BJ (cell line): ENCODE measurements around the gene CDC6. TPM values are rescaled to one million over a fixed set of nuclear protein-coding genes. Genes with fewer than 3 reads are reported as not detected.

ENCODE experiments used
- CTCF ChIA-PET: fragments of 350-600 bp; formaldehyde crosslinking; extraction: SDS; loops from one replicate; lab custom pipeline; 2021; ENCODE audit warnings: antibody characterized with exemption, inconsistent platforms; lab: Yijun Ruan, JAX
- POLR2A ChIA-PET: fragments of 300-600 bp; sonication (Branson Sonifier 250); formaldehyde crosslinking; extraction: SDS; loops from one replicate; lab custom pipeline; 2021; ENCODE audit warnings: antibody characterized with exemption; lab: Charles Lee
- DNase-seq: peaks from one replicate; pipeline ENCODE4 v3.0.0-alpha.2; 2011; ENCODE audit warnings: low read depth
- H3K27me3 ChIP-seq: 2 replicates; pipeline ENCODE4 v1.6.0; 2011; ENCODE audit warnings: low read length; ENCODE audit not compliant: control insufficient read depth, insufficient read depth
- H3K36me3 ChIP-seq: 2 replicates; pipeline ENCODE4 v1.5.1; 2011; ENCODE audit warnings: low read length; ENCODE audit not compliant: control insufficient read depth, insufficient read depth
- H3K4me3 ChIP-seq: 2 replicates; pipeline ENCODE4 v1.5.1; 2011; ENCODE audit warnings: low read depth, mild to moderate bottlenecking, control low read depth, low read length
- CTCF ChIP-seq: IDR thresholded peaks from 2 replicates; pipeline ENCODE4 v1.5.1; 2011; ENCODE audit warnings: low read depth, mild to moderate bottlenecking, control low read depth, inconsistent platforms, low read length, moderate library complexity; ENCODE audit not compliant: insufficient read depth
- polyA plus RNA-seq: library from polyadenylated mRNA; depleted of rRNA; stranded (reverse); fragments of >200 nt; gene quantifications from 2 replicates; pipeline ENCODE4 v1.2.3, GENCODE V29; 2011

The CDC6 gene
- polyA plus RNA-seq, 1 experiment = 5.6 TPM

DNA sequence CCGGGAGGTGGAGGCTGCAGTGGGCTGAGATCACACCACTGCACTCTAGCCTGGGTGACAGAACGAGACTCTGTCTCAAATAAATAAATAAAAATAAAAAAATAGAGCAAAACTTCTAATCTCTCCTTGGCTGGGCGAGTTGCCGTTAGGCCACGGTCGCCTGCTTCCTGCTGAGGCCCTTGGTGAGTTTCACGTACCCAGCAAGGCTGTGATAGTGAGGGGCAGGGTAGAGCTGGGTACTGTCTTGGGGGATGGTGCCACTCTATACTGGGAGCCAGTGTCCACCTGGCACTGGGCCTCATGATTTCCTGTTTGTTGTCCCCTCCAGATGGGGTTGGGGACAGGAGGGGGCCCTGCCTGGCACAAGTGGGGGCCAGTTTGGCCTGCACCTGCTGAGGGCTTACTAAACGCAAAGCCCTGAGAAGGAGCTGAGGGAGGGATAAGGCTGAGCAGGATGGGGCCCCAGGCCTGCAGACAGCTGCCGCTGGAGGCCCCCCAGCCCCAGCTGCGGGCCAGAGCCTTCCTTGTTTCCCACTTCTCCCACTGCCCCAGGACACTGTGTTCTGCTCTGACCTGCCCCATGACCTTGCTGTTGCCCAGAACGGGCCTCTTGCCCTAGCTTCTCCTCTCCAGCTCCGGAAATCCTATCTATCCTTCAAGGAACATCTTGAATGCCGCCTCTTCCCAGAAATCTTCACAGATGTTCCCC is 51.4 kb downstream of the CDC6 start:
- Histone ChIP-seq H3K4me3 (no peak overlapping the region), H3K36me3 (peaks cover 2% of the 10 kb centered on the region), H3K27me3 (no peaks in the 10 kb centered on the region)
- CTCF ChIA-PET = interaction anchor here (0.6 to 28.2 kb wide), 3 partner anchors 10 to 31 kb away, joined by 4 to 762 read pairs (median 4); partner anchors contain the start of gene RARA
- no peak for DNase-seq
- POLR2A ChIA-PET = no interaction called here
- no peak for TF ChIP-seq CTCF

DNA sequence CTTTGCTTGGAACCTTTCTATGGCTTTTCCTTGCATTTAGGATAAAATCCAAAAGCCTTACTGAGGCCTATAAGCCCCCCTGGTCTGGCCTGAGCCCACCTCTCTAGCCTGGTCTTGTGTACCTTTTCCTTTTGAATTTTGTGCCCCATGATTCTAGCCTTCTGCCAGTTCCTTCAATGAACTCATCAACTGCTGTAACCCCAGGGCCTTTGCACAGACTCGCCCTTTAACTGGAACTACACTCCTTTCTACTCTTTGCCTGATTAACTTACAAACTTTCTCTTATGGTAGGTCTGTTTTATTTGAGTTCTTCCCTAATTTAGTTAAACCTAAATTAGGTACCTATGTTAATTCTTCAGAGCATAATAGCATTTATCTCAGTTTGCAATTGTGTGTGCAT is 52.6 kb downstream of the CDC6 start:
- POLR2A ChIA-PET = no interaction called here

DNA sequence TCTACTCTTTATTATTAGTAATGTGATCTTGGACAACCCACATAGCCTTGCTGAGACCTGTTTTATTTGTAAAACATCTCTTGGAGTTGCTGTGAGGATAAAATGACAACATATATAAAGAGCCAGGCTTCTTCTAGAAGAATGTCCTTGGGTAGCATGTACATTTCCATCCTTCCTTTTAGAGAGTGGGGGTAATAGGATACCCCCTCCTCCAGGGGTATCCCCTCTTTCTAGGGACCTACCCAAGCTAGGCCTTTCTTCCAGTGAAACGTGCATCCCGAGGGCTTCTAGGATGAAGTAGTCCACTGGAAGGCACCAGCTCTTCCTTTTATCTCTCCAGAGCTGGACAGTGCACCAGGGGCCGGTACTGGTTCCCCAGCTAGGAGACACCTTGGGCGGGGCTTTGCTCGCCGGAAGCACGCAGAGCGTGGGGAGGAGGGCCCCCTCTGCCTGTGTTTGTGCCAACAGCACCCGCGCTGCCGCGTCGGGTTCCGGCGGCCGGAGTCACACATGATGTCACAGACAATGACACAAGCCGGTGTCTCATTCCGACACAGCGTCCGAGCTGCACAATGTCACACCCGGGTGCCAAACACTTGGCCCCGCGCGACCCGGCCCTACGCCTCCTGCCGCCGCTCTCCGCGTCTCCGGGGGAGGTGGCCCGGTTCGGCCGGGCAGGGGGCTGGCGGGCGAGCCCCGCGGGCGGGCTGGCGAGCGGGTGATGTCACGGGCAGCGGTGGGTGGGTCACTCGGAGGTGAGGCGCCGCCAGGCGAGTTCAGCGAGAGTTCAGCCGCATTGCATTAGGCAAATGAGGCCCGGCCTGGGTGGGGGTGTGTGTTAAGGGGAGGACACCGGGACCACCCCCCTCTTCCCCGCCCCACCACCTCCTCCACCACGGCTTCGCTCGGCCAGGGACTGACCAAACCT is 53.5 kb downstream of the CDC6 start:
- POLR2A ChIA-PET = interaction anchor here (0.6 kb wide), 1 partner anchor 20 kb away, joined by 5 read pairs; no protein-coding TSS in a partner anchor
- CTCF ChIA-PET = interaction anchor here (2.0 to 28.2 kb wide), 2 partner anchors 13 to 33 kb away, joined by 8 to 762 read pairs; partner anchors contain the start of gene RARA

More for the DNA sequence above, 52.6 kb downstream of the CDC6 start:
- no peaks in the 10 kb centered on the region for H3K27me3 ChIP-seq
- no peak for TF ChIP-seq CTCF
- no peak overlapping the region for H3K4me3 ChIP-seq
- DNase-seq = no peak
- CTCF ChIA-PET = interaction anchor here (2.0 to 28.2 kb wide), 2 partner anchors 12 to 32 kb away, joined by 8 to 762 read pairs; partner anchors contain the start of gene RARA
- H3K36me3 ChIP-seq = peaks cover 2% of the 10 kb centered on the region

GRCh38 chr17:40341808-40342503 is 54.3 kb downstream of the CDC6 start:
- peak overlapping the region; percentile 84 for H3K4me3 ChIP-seq
- no peaks in the 10 kb centered on the region for H3K27me3 ChIP-seq
- H3K36me3 ChIP-seq = peaks cover 2% of the 10 kb centered on the region
- ChIA-PET POLR2A (interaction anchor here (0.6 to 1.1 kb wide), 3 partner anchors 19 to 34 kb away, joined by 5 to 6 read pairs (median 5); no protein-coding TSS in a partner anchor), CTCF (interaction anchor here (2.0 to 28.2 kb wide), 2 partner anchors 14 to 34 kb away, joined by 8 to 762 read pairs; partner anchors contain the start of gene RARA)
- TF ChIP-seq CTCF = no peak
- DNase-seq = no peak

More for the DNA sequence above, 53.5 kb downstream of the CDC6 start:
- no peak for DNase-seq
- Histone ChIP-seq H3K36me3 (peaks cover 2% of the 10 kb centered on the region), H3K27me3 (no peaks in the 10 kb centered on the region), H3K4me3 (peak overlapping the region; percentile 84)
- peak; percentile 31 for TF ChIP-seq CTCF
